NCI-H146 treated with DMSO at 0.1 percent for 48 hours (cell line): Measurements from ENCODE around the gene INSC.
A peak's percentile ranks its signal among the peaks of the same experiment; 100 is the strongest.

Source experiments
- DNase-seq: peaks from one replicate; lab custom pipeline; 2025; ENCODE audit not compliant: unreplicated experiment; lab: John Stamatoyannopoulos, UW

Gene INSC

GRCh38 chr11:15180212-15180792 is 65.6 kb downstream of the INSC start:
- DNase-seq: no peak

- DNase-seq: no peak
These were observed 67.6 kb downstream of the INSC start for GRCh38 chr11:15182372-15182771.

GRCh38 chr11:15185021-15185420 is 70.3 kb downstream of the INSC start:
- DNase-seq: no peak

DNA sequence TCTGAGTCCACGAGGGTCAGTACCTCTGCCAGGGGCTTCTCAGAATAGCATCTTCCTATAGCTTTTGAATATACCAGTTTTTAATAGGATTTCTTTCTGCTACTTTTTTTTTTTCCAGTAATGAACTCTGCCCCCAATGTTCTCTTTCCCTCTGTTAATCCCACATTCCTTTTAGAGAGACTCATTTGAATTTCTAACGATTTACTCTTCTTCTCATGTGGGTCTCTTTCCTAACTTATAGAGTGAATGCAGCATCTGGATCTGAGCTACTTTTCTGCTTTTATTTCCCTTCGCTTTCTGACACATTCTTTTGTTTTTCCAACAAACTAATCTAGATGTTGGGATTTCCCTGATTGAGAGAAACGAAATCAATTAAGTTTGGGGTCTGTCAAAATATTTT is 71.4 kb downstream of the INSC start:
- DNase-seq: no peak

DNA sequence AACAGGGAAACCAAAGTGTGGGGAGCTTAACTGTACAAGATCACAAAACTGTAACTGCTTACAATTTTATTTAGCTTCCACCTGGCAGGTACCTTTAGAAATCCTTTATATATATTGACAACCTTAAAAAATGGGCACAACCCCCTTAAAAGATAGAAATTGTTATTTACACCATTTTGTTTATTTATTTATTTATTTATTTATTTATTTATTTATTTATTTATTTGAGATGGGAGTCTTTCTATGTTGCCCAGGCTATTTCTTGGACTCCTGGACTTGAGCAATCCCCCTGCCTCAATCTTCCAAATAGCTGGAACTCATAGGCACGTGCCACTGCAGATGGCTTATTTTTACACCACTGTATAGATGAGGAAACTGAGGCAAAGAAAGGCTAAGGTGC is 74.5 kb downstream of the INSC start:
- DNase-seq: no peak

- no peak for DNase-seq
These were observed 75.1 kb downstream of the INSC start for GRCh38 chr11:15189641-15190365.

- DNase-seq: no peak
These were observed 75.9 kb downstream of the INSC start for GRCh38 chr11:15190611-15191010.

DNA sequence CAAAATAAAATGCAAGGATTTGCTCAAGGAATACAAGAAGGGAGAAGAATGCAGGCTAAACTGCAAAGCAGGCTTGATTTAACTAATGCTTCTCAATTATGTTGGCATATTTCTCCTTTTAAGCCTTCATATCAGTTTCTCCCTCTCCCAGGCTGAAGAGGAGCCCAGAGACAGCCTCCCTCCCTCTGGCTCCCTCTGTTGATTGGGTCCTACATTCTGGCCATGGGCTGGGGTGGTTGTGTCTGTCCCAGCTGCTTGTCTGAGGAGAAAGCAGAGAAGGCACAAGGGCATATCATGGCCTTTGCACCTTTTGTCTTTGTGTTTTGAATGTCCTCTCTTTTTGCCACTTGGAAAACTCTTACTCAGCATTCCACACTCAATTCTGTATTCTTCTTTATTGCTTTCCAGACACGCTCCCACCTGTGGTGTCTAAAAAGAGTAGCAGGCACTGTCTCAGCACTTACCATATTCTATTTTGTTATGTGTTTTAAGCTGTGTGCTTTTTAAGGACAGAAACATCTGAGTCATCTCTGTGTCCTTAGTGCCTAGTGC is 77.4 kb downstream of the INSC start:
- no peak for DNase-seq

- DNase-seq: no peak
These were observed 80.1 kb downstream of the INSC start for GRCh38 chr11:15194671-15195415.

DNA sequence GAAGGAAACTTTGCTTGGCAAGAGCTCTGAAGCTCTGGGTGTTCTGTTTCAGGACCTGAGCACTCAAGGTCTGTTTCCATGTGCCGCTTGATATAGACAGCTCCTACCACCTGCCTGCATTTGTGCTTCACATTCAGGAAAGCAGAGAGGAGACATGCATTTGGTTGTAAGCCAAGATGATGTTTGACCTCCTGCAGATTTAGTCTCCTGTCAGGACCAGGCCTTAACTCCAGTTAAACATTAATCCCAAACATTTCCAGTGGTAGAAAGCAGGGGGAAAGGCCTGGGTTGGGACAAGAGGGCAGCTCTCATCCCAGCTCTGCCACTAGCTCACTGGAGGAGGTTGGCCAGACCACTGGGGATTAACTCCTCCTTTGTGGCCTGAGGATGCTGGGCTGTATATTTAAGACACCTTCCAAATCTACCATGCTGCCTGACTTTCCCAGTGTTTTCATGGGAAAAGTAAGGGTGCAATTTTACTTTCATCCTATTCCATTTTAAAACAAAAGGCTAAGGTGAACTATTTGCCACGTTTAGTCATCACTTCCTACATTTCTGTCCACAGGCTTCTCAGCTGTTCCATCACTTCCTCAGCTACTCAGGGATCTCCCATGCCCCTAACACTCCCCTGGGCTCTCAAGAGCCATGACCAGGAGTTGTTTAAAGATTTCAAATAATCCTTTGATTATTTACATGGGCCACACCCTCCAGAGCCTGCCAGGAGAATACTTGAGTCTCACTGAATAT is 80.9 kb downstream of the INSC start:
- DNase-seq: no peak

DNA sequence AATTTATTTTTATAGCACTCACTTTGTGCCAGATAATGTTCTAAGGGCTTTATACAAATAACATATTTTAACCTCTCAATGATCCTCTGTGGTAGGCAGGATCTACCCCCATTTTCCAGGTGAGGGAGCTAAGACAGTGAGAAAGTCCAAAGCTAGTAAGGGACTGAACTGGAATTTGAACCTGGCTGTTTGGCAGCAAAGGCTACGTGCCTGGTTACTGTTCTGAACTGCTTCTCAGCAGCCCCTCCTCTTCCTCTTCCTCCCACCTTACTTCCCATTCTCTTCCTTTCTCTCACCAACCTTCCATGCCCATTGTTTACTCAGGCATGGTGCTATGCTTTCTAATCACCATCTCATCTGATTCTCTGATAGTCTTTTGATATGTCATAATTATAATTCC is 82.0 kb downstream of the INSC start:
- DNase-seq: no peak

DNA sequence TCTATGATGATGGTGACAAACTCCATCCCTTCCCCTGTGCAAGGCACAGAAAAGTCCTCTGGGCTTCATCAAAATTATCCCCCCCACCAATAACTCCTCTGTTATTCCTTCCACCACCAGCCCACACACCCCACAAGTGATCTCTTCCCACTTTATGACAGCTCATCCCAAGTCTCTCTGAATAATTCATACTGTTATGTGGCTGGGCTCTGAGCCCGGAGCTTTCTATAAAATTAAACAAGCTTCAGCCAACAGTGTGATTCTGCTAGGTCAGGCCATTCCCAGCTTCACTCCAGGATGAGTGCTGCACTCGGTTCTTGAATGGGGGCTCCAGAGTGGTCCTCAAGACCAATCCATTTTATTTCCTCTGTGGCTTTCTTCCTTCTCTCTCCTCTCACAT is 83.0 kb downstream of the INSC start:
- no peak for DNase-seq

- DNase-seq: no peak
These were observed 83.6 kb downstream of the INSC start for GRCh38 chr11:15198284-15198683.

GRCh38 chr11:15199693-15200092 is 85.0 kb downstream of the INSC start:
- DNase-seq: no peak

- DNase-seq: no peak
These were observed 86.0 kb downstream of the INSC start for GRCh38 chr11:15200696-15201095.

GRCh38 chr11:15201586-15201985 is 86.9 kb downstream of the INSC start:
- no peak for DNase-seq

- DNase-seq: no peak
These were observed 87.9 kb downstream of the INSC start for GRCh38 chr11:15202626-15203025.

DNA sequence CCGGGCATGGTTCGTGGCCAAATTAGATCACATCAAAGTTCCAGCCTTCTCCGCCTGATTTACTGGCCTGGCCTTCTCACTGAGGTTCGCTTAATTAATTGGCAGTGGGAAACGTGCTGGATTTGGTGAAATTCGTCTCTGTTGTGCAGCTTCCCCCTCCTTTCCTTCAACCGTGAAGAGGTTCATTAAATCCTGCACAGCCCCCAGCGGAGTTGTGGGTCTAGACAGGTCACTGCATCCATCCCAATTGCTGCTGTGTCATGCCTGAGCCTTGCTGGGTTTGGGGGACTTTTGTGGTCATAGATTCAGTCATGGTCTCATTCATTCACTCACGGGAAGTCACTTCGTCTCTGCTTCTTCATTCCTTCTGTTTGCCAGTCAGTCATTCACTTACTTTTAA is 90.0 kb downstream of the INSC start:
- DNase-seq: no peak

DNA sequence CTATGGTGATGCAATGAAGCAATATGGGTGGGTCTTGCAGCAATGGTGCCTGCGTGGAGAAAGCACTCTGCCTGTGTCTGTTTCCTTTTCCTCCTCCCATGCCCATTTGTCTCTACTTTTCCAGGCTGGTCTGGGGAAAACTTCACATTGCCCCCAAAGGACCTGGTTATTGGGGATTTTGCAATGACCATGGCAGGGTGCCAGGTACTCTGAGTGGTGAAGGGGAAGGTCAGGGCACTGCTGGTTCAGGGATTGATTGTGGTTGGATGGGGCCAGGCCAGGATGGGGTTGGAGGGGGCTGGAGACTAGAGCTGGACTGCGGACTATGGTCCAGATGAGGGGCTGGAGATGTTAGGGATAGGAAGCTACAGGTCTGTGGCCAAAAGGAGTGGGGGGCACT is 92.1 kb downstream of the INSC start:
- DNase-seq: no peak

- DNase-seq: peak; percentile 4
These were observed 93.9 kb downstream of the INSC start for GRCh38 chr11:15208378-15209222.
